Measurements from ENCODE around the gene LIN37.

- TF ChIP-seq CTCF (conservative IDR thresholded peaks at IDR 0.05; ENCODE audit: low read depth, low read length) (no peak), EZH2 (IDR thresholded peaks at IDR 0.05; ENCODE audit: borderline replicate concordance, low read depth, low read length, poor library complexity, severe bottlenecking) (no peak)
Observed at GRCh38 chr19:35708391-35708790, 40.0 kb upstream of the LIN37 start.
